ENCODE results near the gene ABT1. TPM values are rescaled to one million over a fixed set of nuclear protein-coding genes. Genes with fewer than 3 reads are reported as not detected.

Gene ABT1
- total RNA-seq, 2 donors from 2014 or later, result 3.0 to 8.8 TPM

DNA sequence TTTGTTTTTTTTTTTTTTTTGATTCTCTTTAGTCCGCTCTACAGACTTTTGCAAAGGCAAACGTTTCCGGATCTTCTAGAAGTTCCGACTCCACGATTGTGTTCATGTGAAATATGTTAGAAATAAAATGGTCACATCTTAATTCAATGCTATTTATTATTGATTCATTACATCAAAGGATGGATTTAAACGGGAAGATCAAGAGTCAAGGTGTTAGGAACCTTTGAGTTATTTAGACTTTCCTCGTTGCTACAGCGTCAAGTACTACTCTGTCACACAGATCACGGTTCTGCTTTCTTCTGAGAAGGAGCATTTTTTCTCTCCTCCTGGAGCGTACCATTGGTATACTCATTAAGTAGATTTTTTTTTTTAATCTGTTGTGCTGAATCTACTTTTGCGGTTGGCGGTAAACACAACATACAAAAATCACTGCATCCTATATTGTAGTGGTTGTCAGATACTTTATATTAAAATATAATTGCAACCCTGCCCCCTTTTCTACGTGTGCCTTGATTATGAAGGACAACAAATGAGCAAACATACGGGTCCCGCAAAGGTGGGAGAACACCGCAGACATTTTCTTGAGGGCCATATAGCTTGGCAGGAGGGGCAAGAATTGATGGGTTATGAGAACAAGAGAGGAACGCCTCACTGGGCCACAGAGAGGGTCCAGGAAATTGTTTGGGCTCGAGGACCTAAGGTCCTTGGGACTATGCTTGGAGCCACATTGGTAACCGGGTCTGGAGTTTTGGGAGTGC is 41.1 kb upstream of the ABT1 start:
- Histone ChIP-seq H3K27ac (no peak overlapping the region), H3K4me3 (no peak overlapping the region), H3K36me3 (replicated peaks in 1 of 2; ENCODE audit: insufficient read depth in 1 of 2, low read depth in 2 of 2) (no peaks in the 10 kb centered on the region), H3K4me1 (peaks cover 22% of the 10 kb centered on the region), H3K27me3 (no peaks in the 10 kb centered on the region), H3K9me3 (no peaks in the 10 kb centered on the region)
- no peak for ATAC-seq
- intact Hi-C loops (cut with DNase I), result no loop called here
- DNase-seq, result no peak
- WGBS, 2 donors, result 50 to 51% methylated on average over 19 of the region's 19 CpGs
- TF ChIP-seq POLR2A (IDR thresholded peaks at IDR 0.05) (no peak), CTCF (IDR thresholded peaks at IDR 0.05) (no peak)

DNA sequence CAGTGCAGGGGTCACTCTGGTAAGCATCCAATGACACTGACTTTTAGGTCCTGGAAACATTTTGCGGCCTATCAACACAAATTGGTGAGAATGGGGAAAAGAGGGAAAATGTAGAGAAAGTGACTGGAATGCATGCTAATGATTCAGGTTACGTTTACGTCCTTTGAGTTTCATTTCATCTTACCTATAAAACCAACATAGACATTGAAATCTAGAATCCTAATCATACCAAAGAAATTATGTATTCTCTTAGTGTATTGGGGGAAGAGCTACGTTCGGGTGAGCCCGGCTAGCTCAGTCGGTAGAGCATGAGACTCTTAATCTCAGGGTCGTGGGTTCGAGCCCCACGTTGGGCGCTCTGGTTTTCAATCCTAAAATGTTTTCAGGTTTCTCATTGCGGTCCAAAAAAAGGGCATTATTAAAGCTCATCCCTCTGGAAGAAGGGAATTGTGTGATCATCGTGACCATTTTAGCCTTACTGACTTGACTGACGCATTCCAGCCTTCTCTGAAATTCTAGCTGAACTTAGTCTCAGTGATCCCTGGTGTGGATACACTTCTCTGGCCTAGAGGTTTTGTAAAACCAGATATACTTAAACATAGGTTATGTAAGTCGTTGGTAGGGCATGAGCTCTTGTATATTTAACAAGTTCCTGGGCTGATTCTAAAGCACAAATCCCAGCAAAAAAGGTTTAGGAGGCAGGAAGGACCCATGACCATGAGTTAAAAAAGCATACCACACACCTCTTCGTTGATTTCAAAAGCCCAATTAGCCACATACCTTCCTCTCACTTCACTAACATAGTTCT is 40.3 kb upstream of the ABT1 start:
- Histone ChIP-seq H3K4me1 (peaks cover 22% of the 10 kb centered on the region), H3K9me3 (no peaks in the 10 kb centered on the region), H3K36me3 (replicated peaks in 1 of 2; ENCODE audit: insufficient read depth in 1 of 2, low read depth in 2 of 2) (no peaks in the 10 kb centered on the region), H3K27ac (no peak overlapping the region), H3K27me3 (no peaks in the 10 kb centered on the region), H3K4me3 (no peak overlapping the region)
- WGBS, 2 donors, result 36 to 38% methylated on average over 16 of the region's 16 CpGs
- intact Hi-C loops (cut with DNase I), result no loop called here
- TF ChIP-seq POLR2A (IDR thresholded peaks at IDR 0.05), result no peak
- TF ChIP-seq CTCF (IDR thresholded peaks at IDR 0.05), result no peak
- ATAC-seq (no peak), DNase-seq (peak in 3 of 4 donors; percentile 34 to 55 (median 51))

DNA sequence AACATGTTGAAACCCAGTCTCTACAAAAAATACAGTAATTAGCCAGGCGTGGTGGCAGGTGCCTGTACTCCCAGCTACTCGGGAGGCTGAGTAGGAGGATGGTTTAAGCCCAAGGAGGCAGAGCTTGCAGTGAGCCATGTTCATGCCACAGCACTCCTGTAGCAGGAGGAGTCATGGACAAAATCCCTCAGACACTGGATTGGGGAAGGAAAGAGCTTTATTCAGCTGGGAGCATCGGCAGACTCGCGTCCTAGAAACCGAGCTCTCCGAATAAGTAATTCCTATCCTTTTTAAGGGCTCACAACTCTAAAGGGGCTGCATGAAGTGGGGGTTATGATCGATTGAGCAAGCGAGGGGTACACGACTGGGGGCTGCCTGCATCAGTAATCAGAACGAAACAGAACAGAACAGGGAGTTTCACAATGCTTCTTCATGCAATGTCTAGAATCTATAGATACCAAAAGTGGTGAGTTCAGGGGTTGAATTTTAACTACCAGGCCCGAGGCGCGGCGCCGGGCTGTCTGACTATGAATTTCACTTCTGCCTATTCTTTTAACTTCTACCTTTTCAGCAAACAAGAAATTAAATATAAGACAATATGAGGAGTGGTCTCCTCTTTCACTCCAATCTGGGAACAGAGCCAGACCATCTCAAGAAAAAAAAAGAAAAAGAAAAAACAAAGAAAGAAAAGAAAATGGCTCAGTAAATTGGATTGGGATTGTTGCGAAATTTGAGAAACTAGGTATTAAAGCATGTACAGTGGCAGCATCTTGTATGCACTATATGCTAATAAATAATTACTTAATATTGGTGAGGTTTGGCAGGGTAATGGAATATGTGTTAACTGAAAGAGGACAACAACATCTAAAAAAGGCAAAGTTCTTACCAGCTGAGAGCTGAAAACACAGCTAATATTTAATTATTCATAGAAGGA is 35.0 kb upstream of the ABT1 start:
- TF ChIP-seq POLR2A (IDR thresholded peaks at IDR 0.05) (no peak), CTCF (IDR thresholded peaks at IDR 0.05) (no peak)
- 81 to 85% methylated on average over 17 of the region's 17 CpGs for WGBS, 2 donors
- no peaks in the 10 kb centered on the region for H3K36me3 ChIP-seq (replicated peaks in 1 of 2; ENCODE audit: insufficient read depth in 1 of 2, low read depth in 2 of 2)
- ATAC-seq, result no peak
- no peak for DNase-seq
- H3K4me1 ChIP-seq, result no peaks in the 10 kb centered on the region
- H3K27ac ChIP-seq, result no peak overlapping the region
- H3K4me3 ChIP-seq, result no peak overlapping the region
- H3K9me3 ChIP-seq, result no peaks in the 10 kb centered on the region
- no peaks in the 10 kb centered on the region for H3K27me3 ChIP-seq
- intact Hi-C loops (cut with DNase I), result no loop called here

- no peak for ATAC-seq
- intact Hi-C loops (cut with DNase I), result no loop called here
- DNase-seq, result no peak
- no peak overlapping the region for H3K4me3 ChIP-seq
- no peaks in the 10 kb centered on the region for H3K36me3 ChIP-seq (replicated peaks in 1 of 2; ENCODE audit: insufficient read depth in 1 of 2, low read depth in 2 of 2)
- WGBS, 2 donors, result 57 to 60% methylated on average over 6 of the region's 6 CpGs
- H3K27ac ChIP-seq, result no peak overlapping the region
- H3K4me1 ChIP-seq, result peaks cover 5% of the 10 kb centered on the region
- no peaks in the 10 kb centered on the region for H3K27me3 ChIP-seq
- no peaks in the 10 kb centered on the region for H3K9me3 ChIP-seq
- TF ChIP-seq POLR2A (IDR thresholded peaks at IDR 0.05), result no peak
- TF ChIP-seq CTCF (IDR thresholded peaks at IDR 0.05), result no peak
Measured at GRCh38 chr6:26563488-26563887, 33.3 kb upstream of the ABT1 start.
